Uterus (tissue), 2 donors: ENCODE data around the gene BRD9.

Experiments used
- CTCF ChIP-seq, 4 experiments: fragments of 200-600 bp in 2 of 4; fragments of 450-650 bp in 2 of 4; sonication (generic) in 2 of 4; IDR thresholded peaks; one replicate each; pipeline ENCODE4 v1.5.1; 2016 to 2019; ENCODE audit warnings: antibody characterized with exemption in 4 of 4, mild to moderate bottlenecking in 2 of 4, moderate library complexity in 1 of 4
- POLR2A ChIP-seq, 2 donors: fragments of 450-650 bp; IDR thresholded peaks; one replicate each; pipeline ENCODE4 v1.6.1; 2016; ENCODE audit warnings: antibody characterized with exemption in 2 of 2, mild to moderate bottlenecking in 1 of 2, moderate library complexity in 1 of 2

- TF ChIP-seq CTCF (IDR thresholded peaks at IDR 0.05) = no peak
- no peak for TF ChIP-seq POLR2A (IDR thresholded peaks at IDR 0.05)
Measured at GRCh38 chr5:865771-866170, 26.8 kb downstream of the BRD9 start.
